PC-9 (cell line): ENCODE results near the gene NOP53. TPM values are rescaled to one million over a fixed set of nuclear protein-coding genes. Genes with fewer than 3 reads are reported as not detected.

Experiments
- BruUV-seq: library from RNA; stranded (reverse); fragments of 400-500 nt; replicated peaks from 2 replicates; lab custom pipeline; 2021; lab: Mats Ljungman, UMichigan
- CTCF ChIA-PET: fragments of 300-600 bp; sonication (Branson Sonifier 250); formaldehyde crosslinking; loops from one replicate; lab custom pipeline; 2022; ENCODE audit warnings: antibody characterized with exemption; lab: Charles Lee
- POLR2A ChIA-PET: fragments of 300-600 bp; sonication (Branson Sonifier 250); formaldehyde crosslinking; loops from one replicate; lab custom pipeline; 2022; ENCODE audit warnings: antibody characterized with exemption; ENCODE audit not compliant: unreplicated experiment; lab: Charles Lee
- DNase-seq, 2 experiments: peaks; one replicate each; pipeline versions ENCODE4 v3.0.0 to v3.0.0-alpha.2; 2015 to 2022; ENCODE audit warnings: mixed read lengths in 1 of 2
- H2AFZ ChIP-seq: fragments of 200-600 bp; sonication (generic); 2 replicates; pipeline ENCODE4 v1.8.1; 2017; ENCODE audit warnings: antibody characterized with exemption
- H3F3A ChIP-seq: fragments of 200-600 bp; sonication (generic); 2 replicates; pipeline ENCODE4 v1.8.1; 2017; ENCODE audit warnings: antibody characterized with exemption, mild to moderate bottlenecking, low read depth; ENCODE audit not compliant: insufficient read depth
- H3K27ac ChIP-seq: fragments of 200-600 bp; sonication (generic); 2 replicates; pipeline ENCODE4 v1.6.1; 2016; ENCODE audit warnings: mixed run types
- H3K27me3 ChIP-seq: fragments of 200-600 bp; sonication (generic); 2 replicates; pipeline ENCODE4 v1.6.1; 2016; ENCODE audit warnings: low read depth, mixed run types; ENCODE audit not compliant: insufficient read depth
- H3K36me3 ChIP-seq: fragments of 200-600 bp; sonication (generic); 2 replicates; pipeline ENCODE4 v1.6.1; 2016; ENCODE audit warnings: low read depth, mixed run types
- H3K4me1 ChIP-seq: fragments of 200-600 bp; sonication (generic); replicated peaks from 2 replicates; pipeline ENCODE4 v1.6.1; 2016; ENCODE audit warnings: mixed run types; ENCODE audit not compliant: insufficient read depth
- H3K4me2 ChIP-seq: fragments of 200-600 bp; sonication (generic); 2 replicates; pipeline ENCODE4 v1.6.1; 2017; ENCODE audit warnings: mixed run types
- H3K4me3 ChIP-seq: fragments of 200-600 bp; sonication (generic); 2 replicates; pipeline ENCODE4 v1.6.1; 2016; ENCODE audit warnings: mixed run types
- H3K79me2 ChIP-seq: fragments of 200-600 bp; sonication (generic); 2 replicates; pipeline ENCODE4 v1.6.1; 2017; ENCODE audit warnings: low read depth, mixed run types
- H3K9me2 ChIP-seq: fragments of 200-600 bp; sonication (generic); 2 replicates; pipeline ENCODE4 v1.8.1; 2017; ENCODE audit warnings: mild to moderate bottlenecking; ENCODE audit not compliant: insufficient read depth
- H3K9me3 ChIP-seq: fragments of 200-600 bp; sonication (generic); 2 replicates; pipeline ENCODE4 v1.8.1; 2016; ENCODE audit warnings: low read depth; ENCODE audit not compliant: insufficient read depth
- H4K20me1 ChIP-seq: fragments of 200-600 bp; sonication (generic); 2 replicates; pipeline ENCODE4 v1.8.1; 2017; ENCODE audit not compliant: insufficient read depth
- CTCF ChIP-seq: fragments of 200-600 bp; sonication (generic); conservative IDR thresholded peaks from 2 replicates; pipeline ENCODE4 v1.6.1; 2017; ENCODE audit warnings: mixed run types, antibody characterized with exemption, mild to moderate bottlenecking, moderate library complexity
- EZH2 ChIP-seq: fragments of 200-600 bp; sonication (generic); IDR thresholded peaks from 2 replicates; pipeline ENCODE4 v1.8.0; 2017; ENCODE audit warnings: antibody characterized with exemption, low read depth
- intact Hi-C: fragments of 100-400 bp; cut with micrococcal nuclease; formaldehyde crosslinking; loops from one replicate; pipeline ENCODE4 v1.10.0; 2022; ENCODE audit not compliant: unreplicated experiment
- total RNA-seq: library from RNA; stranded (reverse); gene quantifications from 2 replicates; pipeline ENCODE4 v1.2.3, GENCODE V29; 2021

Gene NOP53
- total RNA-seq, 1 experiment from 2014 or later: 225 TPM

GRCh38 chr19:47796785-47797184 lies 51.4 kb downstream of the NOP53 start:
- Histone ChIP-seq H3K36me3 (no peaks in the 10 kb centered on the region), H3K79me2 (no peaks in the 10 kb centered on the region), H3K27ac (no peak overlapping the region), H2AFZ (no peak overlapping the region), H3K9me2 (no peaks in the 10 kb centered on the region), H3K27me3 (0 out of 2 replicates have a peak, but pooled peaks cover 7% of the 10 kb centered on the region), H3F3A (no peaks in the 10 kb centered on the region), H3K9me3 (0 out of 2 replicates have a peak, but pooled peaks cover 4% of the 10 kb centered on the region), H3K4me2 (no peak overlapping the region), H3K4me3 (no peak overlapping the region), H4K20me1 (no peaks in the 10 kb centered on the region), H3K4me1 (no peaks in the 10 kb centered on the region)
- CTCF ChIA-PET: no interaction called here
- POLR2A ChIA-PET: no interaction called here
- BruUV-seq: no TSS peak
- no peak for DNase-seq
- intact Hi-C loops: loop anchor here (10.0 kb wide), 1 partner anchor 68 kb away; no protein-coding TSS in a partner anchor
- TF ChIP-seq CTCF: no peak
- TF ChIP-seq EZH2: no peak

- ChIA-PET CTCF (no interaction called here), POLR2A (no interaction called here)
- no peaks in the 10 kb centered on the region for H3K36me3 ChIP-seq
- DNase-seq: no peak
- no peak overlapping the region for H3K4me2 ChIP-seq
- no peaks in the 10 kb centered on the region for H3K9me2 ChIP-seq
- H3K79me2 ChIP-seq: no peaks in the 10 kb centered on the region
- no peak for TF ChIP-seq EZH2
- TF ChIP-seq CTCF: no peak
- H4K20me1 ChIP-seq: no peaks in the 10 kb centered on the region
- H3K9me3 ChIP-seq: no peaks in the 10 kb centered on the region
- H3F3A ChIP-seq: no peaks in the 10 kb centered on the region
- H3K4me1 ChIP-seq: no peaks in the 10 kb centered on the region
- H3K27me3 ChIP-seq: 0 out of 2 replicates have a peak, but pooled peaks cover 7% of the 10 kb centered on the region
- H3K4me3 ChIP-seq: no peak overlapping the region
- BruUV-seq: no TSS peak
- intact Hi-C loops: loop anchor here (10.0 kb wide), 1 partner anchor 67 kb away; no protein-coding TSS in a partner anchor
- H3K27ac ChIP-seq: no peak overlapping the region
- H2AFZ ChIP-seq: peak overlapping the region; percentile 49; the same call in 1 of the 2 replicates
These were observed 52.9 kb downstream of the NOP53 start for GRCh38 chr19:47797996-47798903.

GRCh38 chr19:47798904-47799266 lies 53.5 kb downstream of the NOP53 start:
- Histone ChIP-seq H3K79me2 (no peaks in the 10 kb centered on the region), H3F3A (no peaks in the 10 kb centered on the region), H4K20me1 (no peaks in the 10 kb centered on the region), H3K36me3 (no peaks in the 10 kb centered on the region), H3K9me2 (no peaks in the 10 kb centered on the region), H3K4me1 (no peaks in the 10 kb centered on the region), H2AFZ (no peak overlapping the region), H3K27ac (no peak overlapping the region), H3K9me3 (no peaks in the 10 kb centered on the region), H3K27me3 (0 out of 2 replicates have a peak, but pooled peaks cover 7% of the 10 kb centered on the region), H3K4me2 (no peak overlapping the region), H3K4me3 (no peak overlapping the region)
- DNase-seq: no peak
- no peak for TF ChIP-seq CTCF
- no peak for TF ChIP-seq EZH2
- POLR2A ChIA-PET: no interaction called here
- CTCF ChIA-PET: no interaction called here
- no TSS peak for BruUV-seq
- intact Hi-C loops: loop anchor here (10.0 kb wide), 1 partner anchor 66 kb away; no protein-coding TSS in a partner anchor
